Trophoblast cell (in vitro differentiated cells and primary cell): ENCODE data around the gene ADD2.
A peak's percentile ranks its signal among the peaks of the same experiment; 100 is the strongest.

ENCODE experiments used
- DNase-seq, 2 donors: peaks; one replicate each; pipeline ENCODE4 v3.0.0-alpha.2; 2016
- H2AFZ ChIP-seq: 2 replicates; pipeline ENCODE4 v1.6.1; 2013; ENCODE audit warnings: low read length, moderate library complexity, mild to moderate bottlenecking; ENCODE audit not compliant: insufficient read depth, poor library complexity
- H2AK5ac ChIP-seq: 2 replicates; pipeline ENCODE4 v1.6.1; 2013; ENCODE audit warnings: mild to moderate bottlenecking, low read length
- H2BK120ac ChIP-seq: 2 replicates; pipeline ENCODE4 v1.6.1; 2013; ENCODE audit warnings: low read length, mild to moderate bottlenecking, moderate library complexity; ENCODE audit not compliant: insufficient read depth, poor library complexity
- H2BK12ac ChIP-seq: 2 replicates; pipeline ENCODE4 v1.6.1; 2013; ENCODE audit warnings: mild to moderate bottlenecking, low read length, moderate library complexity
- H2BK5ac ChIP-seq: 2 replicates; pipeline ENCODE4 v1.6.1; 2013; ENCODE audit warnings: low read length, low read depth, moderate library complexity, mild to moderate bottlenecking; ENCODE audit not compliant: poor library complexity
- H3K14ac ChIP-seq: 2 replicates; pipeline ENCODE4 v1.6.1; 2013; ENCODE audit warnings: mild to moderate bottlenecking, low read length
- H3K18ac ChIP-seq: 2 replicates; pipeline ENCODE4 v1.6.1; 2013; ENCODE audit warnings: mild to moderate bottlenecking, low read length
- H3K23ac ChIP-seq: 2 replicates; pipeline ENCODE4 v1.6.1; 2013; ENCODE audit warnings: low read length
- H3K27ac ChIP-seq: 2 replicates; pipeline ENCODE4 v1.5.1; 2013; ENCODE audit warnings: low read depth, mild to moderate bottlenecking, inconsistent platforms, low read length, moderate library complexity
- H3K27me3 ChIP-seq: 2 replicates; pipeline ENCODE4 v1.6.1; 2013; ENCODE audit warnings: inconsistent platforms, mild to moderate bottlenecking, low read length, moderate library complexity; ENCODE audit not compliant: insufficient read depth
- H3K36me3 ChIP-seq, 2 experiments: 1 replicate in 1 of 2; 2 replicates in 1 of 2; pipeline ENCODE4 v1.6.1; 2013; ENCODE audit warnings: low read length in 2 of 2, mild to moderate bottlenecking in 2 of 2, moderate library complexity in 1 of 2; ENCODE audit not compliant: insufficient read depth in 2 of 2, control insufficient read depth in 1 of 2
- H3K4ac ChIP-seq: 2 replicates; pipeline ENCODE4 v1.6.1; 2013; ENCODE audit warnings: low read depth, mild to moderate bottlenecking, low read length, moderate library complexity
- H3K4me1 ChIP-seq, 2 experiments: 1 replicate in 1 of 2; 2 replicates in 1 of 2; pipeline ENCODE4 v1.6.1; 2013; ENCODE audit warnings: low read length in 2 of 2, mild to moderate bottlenecking in 2 of 2, moderate library complexity in 1 of 2; ENCODE audit not compliant: insufficient read depth in 2 of 2, control insufficient read depth in 1 of 2
- H3K4me2 ChIP-seq: 2 replicates; pipeline ENCODE4 v1.6.1; 2013; ENCODE audit warnings: inconsistent platforms, mild to moderate bottlenecking, low read length, moderate library complexity
- H3K4me3 ChIP-seq: 2 replicates; pipeline ENCODE4 v1.5.1; 2013; ENCODE audit warnings: mild to moderate bottlenecking, low read depth, low read length, inconsistent platforms
- H3K79me1 ChIP-seq: one replicate; pipeline ENCODE4 v1.6.1; 2013; ENCODE audit warnings: low read length
- H3K79me2 ChIP-seq: 2 replicates; pipeline ENCODE4 v1.6.1; 2013; ENCODE audit warnings: low read length, mild to moderate bottlenecking; ENCODE audit not compliant: control insufficient read depth, insufficient read depth, poor library complexity
- H3K9ac ChIP-seq: 2 replicates; pipeline ENCODE4 v1.6.1; 2013; ENCODE audit warnings: mild to moderate bottlenecking, low read length
- H3K9me3 ChIP-seq: 2 replicates; pipeline ENCODE4 v1.6.1; 2013; ENCODE audit warnings: low read depth, mild to moderate bottlenecking, control low read depth, inconsistent platforms, low read length; ENCODE audit not compliant: insufficient read depth
- H4K12ac ChIP-seq: 2 replicates; pipeline ENCODE4 v1.6.1; 2013; ENCODE audit warnings: low read depth, mild to moderate bottlenecking, low read length, moderate library complexity
- H4K8ac ChIP-seq: 2 replicates; pipeline ENCODE4 v1.6.1; 2013; ENCODE audit warnings: low read depth, mild to moderate bottlenecking, low read length, moderate library complexity
- H4K91ac ChIP-seq: one replicate; pipeline ENCODE4 v1.6.1; 2013; ENCODE audit warnings: low read depth, mild to moderate bottlenecking, low read length, moderate library complexity
- WGBS: extraction: QIAGEN DNeasy Blood & Tissue Kit; methylation state at CpG from one replicate; pipeline ENCODE4 v1.1.7; 2013; ENCODE audit warnings: missing lambda C conversion rate; ENCODE audit not compliant: insufficient read length, insufficient coverage; ENCODE audit errors: extremely low coverage; 5-methylcytosine and 5-hydroxymethylcytosine counted together

The ADD2 gene

GRCh38 chr2:70691497-70692140 lies 76.4 kb downstream of the ADD2 start:
- Histone ChIP-seq H3K18ac (no peak overlapping the region), H4K12ac (no peak overlapping the region), H3K27me3 (no peaks in the 10 kb centered on the region), H3K9me3 (peaks cover 4% of the 10 kb centered on the region), H3K79me2 (no peaks in the 10 kb centered on the region), H3K36me3 (no peaks in the 10 kb centered on the region), H4K8ac (no peak overlapping the region), H3K27ac (no peak overlapping the region), H3K4me2 (no peak overlapping the region), H3K4me3 (no peak overlapping the region), H3K23ac (no peak overlapping the region), H3K14ac (no peak overlapping the region), H3K4me1 (no peaks in the 10 kb centered on the region), H4K91ac (no peak overlapping the region), H2BK12ac (no peak overlapping the region), H3K9ac (no peak overlapping the region), H2BK5ac (no peak overlapping the region), H2AK5ac (no peak overlapping the region), H2AFZ (no peak overlapping the region), H3K79me1 (no peaks in the 10 kb centered on the region), H3K4ac (no peak overlapping the region), H2BK120ac (no peak overlapping the region)
- no peak for DNase-seq
- no CpG with 5 or more reads among the region's 8 CpGs for WGBS

- no peaks in the 10 kb centered on the region for H3K4me1 ChIP-seq
- no peak overlapping the region for H3K4me2 ChIP-seq
- peak overlapping the region; percentile 26 for H3K4me3 ChIP-seq
- no peaks in the 10 kb centered on the region for H3K79me2 ChIP-seq
- no peak overlapping the region for H3K9ac ChIP-seq
- no peak overlapping the region for H3K23ac ChIP-seq
- peaks cover 1% of the 10 kb centered on the region for H3K9me3 ChIP-seq
- H3K14ac ChIP-seq: no peak overlapping the region
- no peak overlapping the region for H3K4ac ChIP-seq
- H2BK120ac ChIP-seq: no peak overlapping the region
- no peak overlapping the region for H2AFZ ChIP-seq
- H4K91ac ChIP-seq: no peak overlapping the region
- H4K12ac ChIP-seq: no peak overlapping the region
- no peak overlapping the region for H2BK5ac ChIP-seq
- no CpG with 5 or more reads among the region's 3 CpGs for WGBS
- no peak overlapping the region for H4K8ac ChIP-seq
- H3K18ac ChIP-seq: no peak overlapping the region
- H2AK5ac ChIP-seq: no peak overlapping the region
- no peaks in the 10 kb centered on the region for H3K36me3 ChIP-seq
- DNase-seq: no peak
- H3K27ac ChIP-seq: no peak overlapping the region
- H2BK12ac ChIP-seq: no peak overlapping the region
- no peaks in the 10 kb centered on the region for H3K79me1 ChIP-seq
- H3K27me3 ChIP-seq: no peaks in the 10 kb centered on the region
These were observed 77.2 kb downstream of the ADD2 start for GRCh38 chr2:70690846-70691245.

- Histone ChIP-seq H3K27ac (no peak overlapping the region), H3K18ac (no peak overlapping the region), H3K23ac (no peak overlapping the region), H4K8ac (no peak overlapping the region), H3K79me2 (no peaks in the 10 kb centered on the region), H3K4me3 (no peak overlapping the region), H3K36me3 (no peaks in the 10 kb centered on the region), H3K4me2 (no peak overlapping the region), H3K14ac (no peak overlapping the region), H2BK5ac (no peak overlapping the region), H2AK5ac (no peak overlapping the region), H3K79me1 (no peaks in the 10 kb centered on the region), H3K4ac (no peak overlapping the region), H2BK120ac (no peak overlapping the region), H3K9me3 (no peaks in the 10 kb centered on the region), H4K91ac (no peak overlapping the region), H4K12ac (no peak overlapping the region), H2AFZ (no peak overlapping the region), H3K4me1 (no peaks in the 10 kb centered on the region), H3K9ac (no peak overlapping the region), H2BK12ac (no peak overlapping the region), H3K27me3 (no peaks in the 10 kb centered on the region)
- DNase-seq: no peak
- no CpG with 5 or more reads among the region's 5 CpGs for WGBS
These were observed 79.6 kb downstream of the ADD2 start for GRCh38 chr2:70688427-70688826.

- WGBS: no CpG with 5 or more reads among the region's 4 CpGs
- H3K4me1 ChIP-seq: no peaks in the 10 kb centered on the region
- no peaks in the 10 kb centered on the region for H3K9me3 ChIP-seq
- H2BK12ac ChIP-seq: no peak overlapping the region
- no peak overlapping the region for H3K23ac ChIP-seq
- no peak overlapping the region for H3K18ac ChIP-seq
- no peak overlapping the region for H4K12ac ChIP-seq
- no peaks in the 10 kb centered on the region for H3K27me3 ChIP-seq
- no peak overlapping the region for H2AFZ ChIP-seq
- no peak overlapping the region for H3K4me2 ChIP-seq
- no peak for DNase-seq
- no peaks in the 10 kb centered on the region for H3K36me3 ChIP-seq
- H3K9ac ChIP-seq: no peak overlapping the region
- H2BK5ac ChIP-seq: no peak overlapping the region
- H4K91ac ChIP-seq: no peak overlapping the region
- no peak overlapping the region for H2BK120ac ChIP-seq
- H3K27ac ChIP-seq: no peak overlapping the region
- no peak overlapping the region for H3K14ac ChIP-seq
- H3K4me3 ChIP-seq: no peak overlapping the region
- no peak overlapping the region for H3K4ac ChIP-seq
- no peak overlapping the region for H2AK5ac ChIP-seq
- H4K8ac ChIP-seq: no peak overlapping the region
- H3K79me2 ChIP-seq: no peaks in the 10 kb centered on the region
- no peaks in the 10 kb centered on the region for H3K79me1 ChIP-seq
These were observed 80.6 kb downstream of the ADD2 start for GRCh38 chr2:70687461-70687795.
